Endothelial cell of umbilical vein (primary cell): ENCODE measurements around the gene ADH6. TPM values are rescaled to one million over a fixed set of nuclear protein-coding genes. Genes with fewer than 3 reads are reported as not detected.

Source experiments
- BruUV-seq: library from RNA; stranded (reverse); fragments of 400-500 nt; replicated peaks from 2 replicates; lab custom pipeline; 2021; lab: Mats Ljungman, UMichigan
- CTCF ChIA-PET: fragments of 300-600, 350-600 bp; sonication (Branson Sonifier 250); formaldehyde crosslinking; loops from one replicate; lab custom pipeline; 2021; ENCODE audit warnings: antibody characterized with exemption, inconsistent platforms; lab: Charles Lee
- POLR2A ChIA-PET: fragments of 300-600, 350-600 bp; sonication (Branson Sonifier 250); formaldehyde crosslinking; loops from one replicate; lab custom pipeline; 2021; ENCODE audit warnings: antibody characterized with exemption, inconsistent platforms; lab: Charles Lee
- DNase-seq: peaks from one replicate; pipeline ENCODE4 v3.0.0-alpha.2; 2011; ENCODE audit warnings: low read depth, low spot score
- FAIRE-seq: peaks from 2 replicates; lab custom pipeline; 2011; peaks lifted over from hg19 to GRCh38; lab: Jason Lieb, UNC
- H2AFZ ChIP-seq: 2 replicates; pipeline ENCODE4 v1.6.0; 2012; ENCODE audit warnings: low read depth, low read length, control low read depth, inconsistent platforms
- H3K27ac ChIP-seq: 2 replicates; pipeline ENCODE4 v1.5.1; 2011; ENCODE audit warnings: low read depth, mild to moderate bottlenecking, control low read depth, low read length, moderate library complexity; ENCODE audit not compliant: insufficient read depth
- H3K27me3 ChIP-seq, 2 experiments: 2 replicates each; pipeline versions ENCODE4 v1.6.0 to v1.6.1; 2011; ENCODE audit warnings: low read length in 2 of 2, mixed read lengths in 1 of 2; ENCODE audit not compliant: control insufficient read depth in 2 of 2, insufficient read depth in 2 of 2
- H3K36me3 ChIP-seq, 2 experiments: 2 replicates in 1 of 2; 3 replicates in 1 of 2; pipeline ENCODE4 v1.5.1; 2011; ENCODE audit warnings: low read length in 2 of 2, mild to moderate bottlenecking in 1 of 2, moderate library complexity in 1 of 2; ENCODE audit not compliant: control insufficient read depth in 2 of 2, insufficient read depth in 2 of 2; ENCODE audit errors: extremely low read depth in 1 of 2
- H3K4me1 ChIP-seq: 3 replicates; pipeline ENCODE4 v1.5.1; 2011; ENCODE audit warnings: mild to moderate bottlenecking, low read length; ENCODE audit not compliant: control insufficient read depth, insufficient read depth; ENCODE audit errors: extremely low read depth
- H3K4me2 ChIP-seq: 2 replicates; pipeline ENCODE4 v1.6.1; 2011; ENCODE audit warnings: low read length, control low read depth, mixed read lengths; ENCODE audit not compliant: insufficient read depth
- H3K4me3 ChIP-seq, 3 experiments: fragments of 200-600 bp in 1 of 3; sonication (generic), shearing (Covaris generic) in 1 of 3; replicated peaks in 1 of 3; 2 replicates each; pipeline ENCODE4 v1.5.1; 2011 to 2016; ENCODE audit warnings: control low read depth in 3 of 3, low read length in 3 of 3, mild to moderate bottlenecking in 2 of 3, inconsistent platforms in 1 of 3, low read depth in 1 of 3, moderate library complexity in 1 of 3; ENCODE audit not compliant: insufficient read depth in 1 of 3
- H3K79me2 ChIP-seq: 2 replicates; pipeline ENCODE4 v1.6.0; 2012; ENCODE audit warnings: low read length, inconsistent platforms; ENCODE audit not compliant: control insufficient read depth, insufficient read depth
- H3K9ac ChIP-seq: replicated peaks from 2 replicates; pipeline ENCODE3; 2011; ENCODE audit warnings: low read length, control low read depth; ENCODE audit not compliant: insufficient read depth; ENCODE audit errors: extremely low read depth
- H3K9me1 ChIP-seq: replicated peaks from 3 replicates; pipeline ENCODE4 v1.6.0; 2011; ENCODE audit warnings: mild to moderate bottlenecking, low read length; ENCODE audit not compliant: control insufficient read depth, insufficient read depth; ENCODE audit errors: extremely low read depth
- H3K9me3 ChIP-seq: replicated peaks from 2 replicates; pipeline ENCODE4 v1.5.1; 2012; ENCODE audit warnings: low read length, inconsistent platforms; ENCODE audit not compliant: control insufficient read depth, insufficient read depth
- H4K20me1 ChIP-seq: replicated peaks from 2 replicates; pipeline ENCODE3; 2011; ENCODE audit warnings: mild to moderate bottlenecking, low read length; ENCODE audit not compliant: control insufficient read depth, insufficient read depth; ENCODE audit errors: extremely low read depth
- EZH2 ChIP-seq: IDR thresholded peaks from 2 replicates; pipeline ENCODE4 v1.6.1; 2012; ENCODE audit warnings: borderline replicate concordance, low read depth, mild to moderate bottlenecking, moderate library complexity, low read length, inconsistent platforms; ENCODE audit not compliant: severe bottlenecking
- FOS ChIP-seq: IDR thresholded peaks from 2 replicates; pipeline ENCODE4 v1.6.1; 2011; ENCODE audit warnings: mild to moderate bottlenecking, low read length, moderate library complexity, borderline replicate concordance; ENCODE audit not compliant: insufficient read depth
- GATA2 ChIP-seq: IDR thresholded peaks from 2 replicates; pipeline ENCODE4 v1.7.0; 2011; ENCODE audit warnings: low read depth, mild to moderate bottlenecking, moderate library complexity, mixed read lengths, low read length; ENCODE audit not compliant: insufficient read length, insufficient read depth
- JUN ChIP-seq: IDR thresholded peaks from 2 replicates; pipeline ENCODE4 v1.6.1; 2011; ENCODE audit warnings: borderline replicate concordance, low read depth; ENCODE audit not compliant: insufficient read length, insufficient read depth
- MYC ChIP-seq: IDR thresholded peaks from one replicate; pipeline ENCODE4 v1.6.1; 2011; ENCODE audit warnings: mild to moderate bottlenecking, low read depth, low read length
- POLR2A ChIP-seq: IDR thresholded peaks from 2 replicates; pipeline ENCODE4 v1.6.1; 2012; ENCODE audit warnings: low read depth, mild to moderate bottlenecking, control low read depth, low read length
- POLR2AphosphoS5 ChIP-seq: IDR thresholded peaks from 2 replicates; pipeline ENCODE4 v1.6.1; 2012; ENCODE audit warnings: low read depth, mild to moderate bottlenecking, control low read depth, low read length, moderate library complexity; ENCODE audit not compliant: insufficient read depth
- dilution Hi-C: fragments of 300-500 bp; cut with MboI; formaldehyde crosslinking; loops from one replicate; pipeline ENCODE4 v1.15.0; 2019; ENCODE audit warnings: low sequenced_read_pairs; ENCODE audit not compliant: extremely low pct_ligation_motif_present
- intact Hi-C: fragments of 100-400 bp; cut with micrococcal nuclease; formaldehyde crosslinking; loops from one replicate; pipeline ENCODE4 v1.10.0; 2022
- polyA plus RNA-seq, 4 experiments: library from polyadenylated mRNA; depleted of rRNA in 3 of 4; stranded (reverse) in 3 of 4; unstranded in 1 of 4; fragments of >200 nt; gene quantifications; 2 replicates each; pipeline versions ENCODE4 v1.2.1 to v1.2.3, GENCODE V29; 2011 to 2012; ENCODE audit warnings: missing spikeins in 1 of 4
- total RNA-seq: library from RNA; stranded (reverse); gene quantifications from 2 replicates; pipeline ENCODE4 v1.2.3, GENCODE V29; 2021
- TF ChIP-seq, protein P1 (sequence below), 2 donors: IDR thresholded peaks; 1 replicate in 1 of 2; 2 replicates in 1 of 2; pipeline ENCODE4 v1.5.1; 2011; ENCODE audit warnings: low read length in 2 of 2, mild to moderate bottlenecking in 2 of 2, moderate library complexity in 2 of 2, control low read depth in 1 of 2, inconsistent platforms in 1 of 2, low read depth in 1 of 2; ENCODE audit not compliant: insufficient read depth in 1 of 2; ENCODE audit errors: extremely low read depth in 1 of 2
- TF ChIP-seq, protein P2 (sequence below): IDR thresholded peaks from 2 replicates; pipeline ENCODE4 v1.6.1; 2011; ENCODE audit not compliant: insufficient read depth, insufficient read length

Gene ADH6
- total and polyA plus RNA-seq, 2 donors (not counting 3 experiments of a cell fraction or from before 2014, with no cell fraction given): not detected

DNA sequence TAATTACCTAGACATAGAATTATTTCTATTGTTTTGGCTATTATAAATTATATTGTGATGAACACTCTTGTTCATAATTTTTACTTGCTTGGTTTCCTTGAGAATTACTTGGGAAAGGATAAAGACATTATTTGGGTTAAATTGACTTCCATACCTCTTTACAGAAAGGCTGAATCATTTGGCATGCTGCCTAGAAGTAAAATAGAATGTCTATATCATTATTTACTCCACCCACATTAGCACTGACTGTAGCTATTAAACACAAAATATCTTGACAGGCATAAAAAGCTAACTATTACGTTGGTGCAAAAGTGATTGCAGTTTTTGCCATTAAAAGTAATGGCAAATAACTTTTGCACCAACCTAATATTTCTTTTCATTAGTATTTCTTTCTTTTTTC is 29.7 kb upstream of the ADH6 start:
- H3K27ac ChIP-seq: no peak overlapping the region
- CTCF ChIA-PET: no interaction called here
- no peak for FAIRE-seq
- H3K4me1 ChIP-seq: no peaks in the 10 kb centered on the region
- H4K20me1 ChIP-seq: no peaks in the 10 kb centered on the region
- TF ChIP-seq POLR2AphosphoS5 (no peak), GATA2 (no peak), EZH2 (no peak), MYC (no peak), FOS (no peak), POLR2A (no peak), JUN (no peak)
- TF ChIP-seq, protein P1, sequence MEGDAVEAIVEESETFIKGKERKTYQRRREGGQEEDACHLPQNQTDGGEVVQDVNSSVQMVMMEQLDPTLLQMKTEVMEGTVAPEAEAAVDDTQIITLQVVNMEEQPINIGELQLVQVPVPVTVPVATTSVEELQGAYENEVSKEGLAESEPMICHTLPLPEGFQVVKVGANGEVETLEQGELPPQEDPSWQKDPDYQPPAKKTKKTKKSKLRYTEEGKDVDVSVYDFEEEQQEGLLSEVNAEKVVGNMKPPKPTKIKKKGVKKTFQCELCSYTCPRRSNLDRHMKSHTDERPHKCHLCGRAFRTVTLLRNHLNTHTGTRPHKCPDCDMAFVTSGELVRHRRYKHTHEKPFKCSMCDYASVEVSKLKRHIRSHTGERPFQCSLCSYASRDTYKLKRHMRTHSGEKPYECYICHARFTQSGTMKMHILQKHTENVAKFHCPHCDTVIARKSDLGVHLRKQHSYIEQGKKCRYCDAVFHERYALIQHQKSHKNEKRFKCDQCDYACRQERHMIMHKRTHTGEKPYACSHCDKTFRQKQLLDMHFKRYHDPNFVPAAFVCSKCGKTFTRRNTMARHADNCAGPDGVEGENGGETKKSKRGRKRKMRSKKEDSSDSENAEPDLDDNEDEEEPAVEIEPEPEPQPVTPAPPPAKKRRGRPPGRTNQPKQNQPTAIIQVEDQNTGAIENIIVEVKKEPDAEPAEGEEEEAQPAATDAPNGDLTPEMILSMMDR (IDR thresholded peaks at IDR 0.05; ENCODE audit: extremely low read depth in 1 of 2, insufficient read depth in 1 of 2, low read depth in 1 of 2, low read length in 2 of 2): no peak
- TF ChIP-seq, protein P2, sequence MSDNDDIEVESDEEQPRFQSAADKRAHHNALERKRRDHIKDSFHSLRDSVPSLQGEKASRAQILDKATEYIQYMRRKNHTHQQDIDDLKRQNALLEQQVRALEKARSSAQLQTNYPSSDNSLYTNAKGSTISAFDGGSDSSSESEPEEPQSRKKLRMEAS: no peak
- no TSS peak for BruUV-seq
- no peak for DNase-seq
- H3K36me3 ChIP-seq: no peaks in the 10 kb centered on the region
- intact Hi-C loops (no loop called here), dilution Hi-C loops (no loop called here)
- H3K9ac ChIP-seq: no peak overlapping the region
- H3K9me1 ChIP-seq: no peaks in the 10 kb centered on the region
- H3K4me2 ChIP-seq: no peak overlapping the region
- H2AFZ ChIP-seq: no peak overlapping the region
- no peaks in the 10 kb centered on the region for H3K9me3 ChIP-seq
- no peak overlapping the region for H3K4me3 ChIP-seq
- H3K27me3 ChIP-seq: no peaks in the 10 kb centered on the region
- POLR2A ChIA-PET: no interaction called here
- H3K79me2 ChIP-seq: no peaks in the 10 kb centered on the region
